ENCODE results near the gene PIGK.
"Not testable (repeated sequence)": the region's sequence is repeated elsewhere in the genome, so short reads cannot be mapped to it uniquely, and the experiment has no call there.

The PIGK gene

DNA sequence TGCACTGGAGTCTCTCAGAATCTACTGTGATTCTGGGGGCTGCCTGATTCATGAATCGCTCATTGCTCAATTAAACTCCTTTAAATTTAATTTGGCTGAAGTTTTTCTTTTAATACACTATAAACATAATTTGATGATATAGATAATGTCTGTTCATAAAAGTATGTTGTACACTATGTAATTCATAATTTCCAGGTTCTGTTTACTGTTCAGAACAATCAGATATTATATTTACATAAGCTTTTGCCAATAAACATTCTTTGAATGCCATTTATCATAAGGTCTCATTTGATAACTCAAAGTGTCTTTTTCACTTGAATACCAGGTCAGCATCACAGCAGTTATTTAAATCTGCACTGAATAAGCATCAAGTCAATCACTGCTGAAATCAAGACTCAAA lies 39.6 kb downstream of the PIGK start:
- TF ChIP-seq, protein P1, sequence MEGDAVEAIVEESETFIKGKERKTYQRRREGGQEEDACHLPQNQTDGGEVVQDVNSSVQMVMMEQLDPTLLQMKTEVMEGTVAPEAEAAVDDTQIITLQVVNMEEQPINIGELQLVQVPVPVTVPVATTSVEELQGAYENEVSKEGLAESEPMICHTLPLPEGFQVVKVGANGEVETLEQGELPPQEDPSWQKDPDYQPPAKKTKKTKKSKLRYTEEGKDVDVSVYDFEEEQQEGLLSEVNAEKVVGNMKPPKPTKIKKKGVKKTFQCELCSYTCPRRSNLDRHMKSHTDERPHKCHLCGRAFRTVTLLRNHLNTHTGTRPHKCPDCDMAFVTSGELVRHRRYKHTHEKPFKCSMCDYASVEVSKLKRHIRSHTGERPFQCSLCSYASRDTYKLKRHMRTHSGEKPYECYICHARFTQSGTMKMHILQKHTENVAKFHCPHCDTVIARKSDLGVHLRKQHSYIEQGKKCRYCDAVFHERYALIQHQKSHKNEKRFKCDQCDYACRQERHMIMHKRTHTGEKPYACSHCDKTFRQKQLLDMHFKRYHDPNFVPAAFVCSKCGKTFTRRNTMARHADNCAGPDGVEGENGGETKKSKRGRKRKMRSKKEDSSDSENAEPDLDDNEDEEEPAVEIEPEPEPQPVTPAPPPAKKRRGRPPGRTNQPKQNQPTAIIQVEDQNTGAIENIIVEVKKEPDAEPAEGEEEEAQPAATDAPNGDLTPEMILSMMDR (IDR thresholded peaks at IDR 0.05; ENCODE audit: borderline replicate concordance, control extremely low read depth, extremely low read depth, insufficient read depth, missing control alignments): no peak

DNA sequence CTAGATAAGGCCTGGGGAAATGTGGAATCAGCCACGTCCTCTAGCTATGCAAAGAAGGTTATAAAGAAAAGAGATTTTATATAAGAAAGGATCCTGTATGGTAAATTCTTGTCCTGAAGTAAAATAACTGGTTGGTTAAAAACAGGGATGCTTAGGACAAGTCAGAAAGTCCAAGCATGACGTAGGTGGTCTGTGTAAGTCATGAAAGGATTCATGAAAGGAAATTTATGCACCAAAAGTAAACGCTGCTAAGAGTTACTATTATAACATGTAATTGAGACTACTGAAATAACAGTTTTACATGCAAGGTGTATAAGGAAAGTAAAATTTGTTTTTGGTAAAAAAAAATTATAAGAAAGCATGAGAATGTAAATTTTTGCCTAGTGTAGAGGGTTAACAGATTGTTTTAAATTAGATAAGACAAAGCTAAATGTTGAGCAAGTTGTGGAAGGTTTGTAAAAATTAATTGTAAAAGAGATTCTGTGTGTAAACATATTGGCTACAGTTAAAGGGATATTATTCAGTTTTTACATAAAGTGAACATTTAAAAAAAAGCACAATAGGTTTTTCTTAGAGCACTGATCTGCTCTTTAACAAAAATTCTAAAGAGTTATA lies 43.9 kb downstream of the PIGK start:
- in situ Hi-C loops (cut with MboI; ENCODE audit: low sequenced_read_pairs, unreplicated experiment): no loop called here
- DNase-seq (ENCODE audit: low spot score): no peak
- TF ChIP-seq, protein P1 (IDR thresholded peaks at IDR 0.05; ENCODE audit: borderline replicate concordance, control extremely low read depth, extremely low read depth, insufficient read depth, missing control alignments): no peak

More for the DNA sequence above, 39.6 kb downstream of the PIGK start:
- in situ Hi-C loops (cut with MboI; ENCODE audit: low sequenced_read_pairs, unreplicated experiment): no loop called here
- DNase-seq (ENCODE audit: low spot score): no peak

DNA sequence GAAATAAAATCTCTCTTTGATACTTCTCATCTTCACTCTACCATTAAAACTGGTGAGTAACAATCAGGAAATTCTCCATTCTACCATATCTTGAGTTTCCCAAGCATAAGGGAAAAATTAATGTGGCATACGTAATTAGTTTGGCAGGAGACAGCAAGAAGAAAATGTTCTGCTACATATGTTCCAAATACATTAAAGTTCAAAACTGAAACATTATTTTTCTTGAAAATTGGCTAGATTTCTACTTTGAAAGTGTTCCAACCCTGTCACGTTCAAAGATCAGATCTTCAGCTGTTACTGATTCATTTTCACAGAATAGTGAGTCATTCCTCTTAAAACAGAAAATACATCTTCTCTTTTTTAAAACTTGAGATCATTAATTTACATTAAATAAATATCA lies 48.5 kb downstream of the PIGK start:
- no peak for DNase-seq (ENCODE audit: low spot score)
- in situ Hi-C loops (cut with MboI; ENCODE audit: low sequenced_read_pairs, unreplicated experiment): no loop called here
- TF ChIP-seq, protein P1 (IDR thresholded peaks at IDR 0.05; ENCODE audit: borderline replicate concordance, control extremely low read depth, extremely low read depth, insufficient read depth, missing control alignments): no peak

DNA sequence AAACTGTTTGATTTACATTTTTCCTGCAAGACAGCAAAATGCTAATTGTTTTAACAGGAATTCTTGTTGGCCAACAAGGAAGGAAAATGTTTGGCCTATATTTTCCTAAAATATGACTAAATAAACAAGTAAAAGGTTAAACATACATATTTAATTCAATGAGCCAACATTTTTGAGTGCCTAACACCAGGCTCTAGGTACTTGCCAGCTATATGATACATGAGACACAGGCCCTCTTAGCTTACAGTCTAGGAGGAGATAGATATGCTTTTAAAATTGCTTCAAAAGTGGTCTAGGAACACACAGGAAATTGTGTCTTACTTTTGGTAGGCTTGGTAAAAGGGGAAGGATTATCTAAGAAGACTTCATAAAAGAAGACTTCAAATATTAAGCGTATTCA lies 50.9 kb downstream of the PIGK start:
- in situ Hi-C loops (cut with MboI; ENCODE audit: low sequenced_read_pairs, unreplicated experiment): no loop called here
- TF ChIP-seq, protein P1 (IDR thresholded peaks at IDR 0.05; ENCODE audit: borderline replicate concordance, control extremely low read depth, extremely low read depth, insufficient read depth, missing control alignments): no peak
- no peak for DNase-seq (ENCODE audit: low spot score)

DNA sequence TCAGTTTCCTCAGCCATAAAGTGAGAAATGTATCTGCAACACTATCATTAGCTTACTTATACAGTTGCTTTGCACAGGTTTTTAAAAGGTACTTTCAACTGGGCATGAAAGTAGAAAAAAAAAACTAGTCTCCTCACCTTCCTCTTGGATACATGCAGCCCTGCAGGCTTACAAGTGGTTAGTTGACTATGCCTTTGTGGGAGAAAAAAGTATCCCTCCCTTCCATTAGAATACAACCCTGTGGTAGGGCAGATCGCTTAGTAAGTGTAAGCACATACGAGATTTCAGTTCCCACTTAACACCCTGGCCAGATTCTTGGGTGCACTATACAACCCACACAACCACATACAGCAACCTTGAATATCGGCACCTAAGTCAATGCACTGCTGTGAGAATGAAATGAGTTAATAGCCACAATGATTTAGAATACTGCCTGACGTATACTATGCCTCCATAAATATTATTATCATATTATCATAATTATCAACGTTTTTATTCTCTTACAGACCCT lies 54.7 kb downstream of the PIGK start:
- DNase-seq (ENCODE audit: low spot score): no peak
- TF ChIP-seq, protein P1 (IDR thresholded peaks at IDR 0.05; ENCODE audit: borderline replicate concordance, control extremely low read depth, extremely low read depth, insufficient read depth, missing control alignments): no peak
- in situ Hi-C loops (cut with MboI; ENCODE audit: low sequenced_read_pairs, unreplicated experiment): no loop called here

DNA sequence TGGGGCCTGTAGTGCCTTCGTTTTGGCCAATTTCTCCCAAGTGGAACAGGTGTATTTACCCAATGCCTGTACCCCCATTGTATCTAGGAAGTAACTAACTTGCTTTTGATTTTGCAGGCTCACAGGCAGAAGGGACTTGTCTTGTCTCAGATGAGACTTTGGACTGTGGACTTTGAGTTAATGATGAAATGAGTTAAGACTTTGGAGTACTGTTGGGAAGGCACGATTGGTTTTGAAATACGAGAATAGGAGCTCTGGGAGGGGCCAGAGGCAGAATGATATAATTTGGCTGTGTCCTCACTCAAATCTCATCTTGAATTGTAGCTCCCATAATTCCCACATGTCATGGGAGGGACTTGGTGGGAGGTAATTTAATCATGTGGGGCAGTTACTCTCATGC lies 59.5 kb downstream of the PIGK start:
- in situ Hi-C loops (cut with MboI; ENCODE audit: low sequenced_read_pairs, unreplicated experiment); DNase-seq (ENCODE audit: low spot score): not testable (repeated sequence)

DNA sequence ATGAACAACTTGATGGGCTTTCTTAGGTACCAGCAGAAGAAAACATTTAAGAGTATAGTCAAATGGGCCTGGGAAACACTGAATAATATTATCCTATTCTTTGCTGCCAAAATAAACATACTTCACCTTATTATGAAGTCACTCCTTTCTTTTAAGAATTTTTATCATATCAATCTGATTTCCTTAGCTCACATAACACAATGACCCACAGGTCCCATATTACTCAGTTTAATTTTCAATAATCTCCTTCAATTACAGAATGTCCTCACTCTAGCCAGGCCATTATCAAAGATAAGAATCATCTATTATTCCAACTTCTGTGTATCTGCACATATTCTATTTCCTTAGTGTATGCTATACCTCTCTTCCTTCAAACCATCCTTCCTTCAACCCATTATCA lies 63.0 kb downstream of the PIGK start:
- TF ChIP-seq, protein P1 (IDR thresholded peaks at IDR 0.05; ENCODE audit: borderline replicate concordance, control extremely low read depth, extremely low read depth, insufficient read depth, missing control alignments): no peak
- no peak for DNase-seq (ENCODE audit: low spot score)
- in situ Hi-C loops (cut with MboI; ENCODE audit: low sequenced_read_pairs, unreplicated experiment): no loop called here
